Stimulated activated CD4-positive, alpha-beta T cell treated with anti-CD3 and anti-CD28 coated beads, TNF-alpha, amount 100 ng/mL, for 4 hours (primary cell): ENCODE results near the gene IREB2.
"Not testable (repeated sequence)": the region's sequence is repeated elsewhere in the genome, so short reads cannot be mapped to it uniquely, and the experiment has no call there.

Experiments
- DNase-seq, 3 experiments: peaks; one replicate each; pipeline ENCODE4 v3.0.0-alpha.2; 2020; ENCODE audit warnings: low read depth in 3 of 3

IREB2 gene, protein sequence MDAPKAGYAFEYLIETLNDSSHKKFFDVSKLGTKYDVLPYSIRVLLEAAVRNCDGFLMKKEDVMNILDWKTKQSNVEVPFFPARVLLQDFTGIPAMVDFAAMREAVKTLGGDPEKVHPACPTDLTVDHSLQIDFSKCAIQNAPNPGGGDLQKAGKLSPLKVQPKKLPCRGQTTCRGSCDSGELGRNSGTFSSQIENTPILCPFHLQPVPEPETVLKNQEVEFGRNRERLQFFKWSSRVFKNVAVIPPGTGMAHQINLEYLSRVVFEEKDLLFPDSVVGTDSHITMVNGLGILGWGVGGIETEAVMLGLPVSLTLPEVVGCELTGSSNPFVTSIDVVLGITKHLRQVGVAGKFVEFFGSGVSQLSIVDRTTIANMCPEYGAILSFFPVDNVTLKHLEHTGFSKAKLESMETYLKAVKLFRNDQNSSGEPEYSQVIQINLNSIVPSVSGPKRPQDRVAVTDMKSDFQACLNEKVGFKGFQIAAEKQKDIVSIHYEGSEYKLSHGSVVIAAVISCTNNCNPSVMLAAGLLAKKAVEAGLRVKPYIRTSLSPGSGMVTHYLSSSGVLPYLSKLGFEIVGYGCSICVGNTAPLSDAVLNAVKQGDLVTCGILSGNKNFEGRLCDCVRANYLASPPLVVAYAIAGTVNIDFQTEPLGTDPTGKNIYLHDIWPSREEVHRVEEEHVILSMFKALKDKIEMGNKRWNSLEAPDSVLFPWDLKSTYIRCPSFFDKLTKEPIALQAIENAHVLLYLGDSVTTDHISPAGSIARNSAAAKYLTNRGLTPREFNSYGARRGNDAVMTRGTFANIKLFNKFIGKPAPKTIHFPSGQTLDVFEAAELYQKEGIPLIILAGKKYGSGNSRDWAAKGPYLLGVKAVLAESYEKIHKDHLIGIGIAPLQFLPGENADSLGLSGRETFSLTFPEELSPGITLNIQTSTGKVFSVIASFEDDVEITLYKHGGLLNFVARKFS

DNA sequence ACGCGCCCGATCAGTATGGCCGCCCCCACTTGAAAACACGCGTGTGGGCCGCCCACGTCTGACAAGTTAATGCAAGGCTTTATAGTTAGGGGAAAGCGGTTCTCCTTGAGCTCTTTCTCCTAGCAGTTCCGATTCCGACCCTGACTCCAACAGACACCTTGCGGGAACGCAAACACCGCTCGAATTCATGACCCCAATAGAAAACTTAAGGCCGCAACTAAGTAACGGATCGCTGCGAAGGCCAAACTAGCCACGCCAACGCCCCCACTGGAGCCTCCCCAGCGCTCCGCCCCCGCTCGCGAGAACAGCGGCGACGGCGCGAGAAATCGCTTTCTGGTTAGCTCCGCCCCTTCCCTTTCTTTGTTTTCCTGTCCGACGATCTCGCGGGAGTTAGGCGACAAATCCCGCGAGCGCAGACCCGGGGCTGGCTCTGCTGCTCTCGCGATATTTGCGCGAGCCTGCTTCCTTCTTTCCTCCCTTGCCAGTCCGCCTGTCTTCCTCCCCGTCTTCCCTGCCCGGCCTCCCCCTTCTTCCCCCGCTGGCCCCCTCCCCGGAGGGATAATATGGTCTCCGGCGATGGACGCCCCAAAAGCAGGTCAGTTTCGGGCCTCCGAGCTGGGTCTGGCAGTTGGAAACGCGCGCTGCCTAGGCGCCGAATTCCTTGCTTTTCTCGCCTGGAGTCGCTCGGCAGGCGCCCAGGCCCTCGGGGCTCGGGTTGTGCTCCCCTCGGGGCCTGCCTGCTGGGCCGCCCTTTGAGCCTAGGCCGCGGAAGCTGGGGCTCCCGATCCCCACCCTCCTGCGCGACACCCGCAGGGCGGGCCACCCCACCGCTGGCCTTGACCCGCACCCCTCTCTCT lies at the start of gene IREB2:
Gene IREB2, plus strand, starts transcription at position 455 of the 857 bp plus-strand sequence. Its CDS starts 122 bp downstream, at position 577.
- peak; percentile 89 to 98 (median 95) for DNase-seq

DNA sequence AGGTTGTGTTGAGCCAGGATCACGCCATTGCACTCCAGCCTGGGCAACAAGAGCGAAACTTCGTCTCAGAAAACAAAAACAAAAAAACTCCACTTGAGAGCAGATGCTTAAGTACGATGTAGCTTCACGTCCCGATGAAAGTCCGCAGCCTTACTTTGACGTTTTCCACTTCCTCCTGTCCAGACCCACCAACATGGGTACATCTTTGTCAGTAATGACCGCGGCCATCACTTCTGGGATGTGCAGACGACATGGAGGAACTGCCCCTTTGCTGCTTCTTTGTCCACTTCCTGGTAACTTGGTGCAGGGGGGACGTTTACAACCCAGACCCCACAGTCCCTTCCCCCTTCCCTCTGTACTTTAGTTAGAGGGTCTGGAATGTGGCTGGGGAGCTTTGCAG lies 49.2 kb upstream of the IREB2 start:
- no peak for DNase-seq

DNA sequence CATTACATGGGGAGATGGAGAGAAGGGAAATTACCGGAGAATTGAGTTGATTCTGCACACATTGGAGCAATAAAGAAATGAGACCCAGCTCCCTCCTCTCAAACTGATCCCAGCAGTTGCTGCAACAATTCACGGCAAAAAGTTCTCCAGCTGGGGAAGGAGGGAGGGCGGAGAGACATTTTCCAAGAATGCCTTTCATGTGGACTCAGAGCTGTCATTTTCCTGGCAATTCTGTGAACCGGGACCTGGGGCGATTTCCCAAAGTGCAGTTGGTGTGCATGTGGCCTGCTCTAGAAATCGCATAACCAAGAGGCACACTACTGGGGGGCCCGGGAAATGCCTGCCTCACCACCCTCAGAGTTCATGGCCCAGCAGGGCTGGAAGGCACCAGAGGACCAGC lies 48.7 kb upstream of the IREB2 start:
- DNase-seq = no peak

DNA sequence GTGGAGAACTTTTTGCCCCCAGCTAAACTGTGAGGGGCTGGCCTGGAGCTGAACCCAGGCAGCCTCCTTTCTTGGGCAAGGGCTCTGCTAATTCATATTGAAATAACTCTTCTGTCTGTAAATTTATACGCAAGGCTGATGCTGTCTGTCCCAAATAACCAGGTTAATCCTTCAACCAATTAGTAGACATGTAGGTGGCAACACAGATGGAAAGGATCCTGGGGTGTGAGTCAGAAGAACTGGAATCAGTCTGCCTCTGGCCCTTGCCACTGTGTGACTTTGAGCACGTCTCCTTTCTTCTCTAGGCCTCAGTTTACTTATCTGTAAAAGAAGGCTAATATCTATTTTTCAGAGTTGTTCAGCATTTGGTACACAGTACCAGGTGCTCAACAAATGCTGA lies 48.3 kb upstream of the IREB2 start:
- DNase-seq = no peak

DNA sequence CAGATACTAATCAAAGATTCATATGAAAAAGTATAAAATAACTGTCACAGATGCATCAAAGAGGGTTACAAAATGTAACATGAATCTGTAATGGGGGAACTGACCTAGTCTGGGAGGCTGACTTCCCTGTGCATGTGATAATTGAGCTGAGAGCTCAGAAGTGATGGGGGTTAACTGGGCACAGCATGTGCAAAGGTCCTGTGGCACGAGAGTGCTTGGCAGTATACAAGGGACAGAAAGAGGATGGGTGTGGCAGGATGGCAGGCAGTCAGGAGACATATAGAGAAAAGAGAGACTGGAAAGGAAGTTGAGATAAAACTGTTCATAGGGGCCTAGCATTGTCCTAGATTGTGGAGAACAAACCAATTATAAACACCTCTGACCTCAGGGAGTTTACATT lies 47.8 kb upstream of the IREB2 start:
- no peak for DNase-seq

DNA sequence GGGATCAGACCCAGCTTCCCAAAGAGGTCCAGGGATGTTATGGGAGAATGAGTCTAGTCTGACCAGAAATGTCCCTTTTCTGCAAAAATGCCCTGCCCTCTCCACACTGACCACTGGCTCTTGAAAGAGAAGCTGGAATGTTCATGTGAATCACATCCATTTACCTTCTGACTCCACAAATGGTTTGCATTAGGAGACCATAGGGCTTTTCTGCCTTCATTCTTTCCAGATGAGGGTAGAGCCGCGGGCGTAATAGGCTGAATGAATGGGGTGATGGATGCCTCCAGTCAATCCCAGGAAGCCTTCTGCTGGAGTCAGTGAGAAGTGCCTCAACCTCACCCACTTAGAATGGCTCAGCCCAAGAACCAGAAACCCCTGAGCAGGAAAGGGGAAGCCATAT lies 47.2 kb upstream of the IREB2 start:
- no peak for DNase-seq

DNA sequence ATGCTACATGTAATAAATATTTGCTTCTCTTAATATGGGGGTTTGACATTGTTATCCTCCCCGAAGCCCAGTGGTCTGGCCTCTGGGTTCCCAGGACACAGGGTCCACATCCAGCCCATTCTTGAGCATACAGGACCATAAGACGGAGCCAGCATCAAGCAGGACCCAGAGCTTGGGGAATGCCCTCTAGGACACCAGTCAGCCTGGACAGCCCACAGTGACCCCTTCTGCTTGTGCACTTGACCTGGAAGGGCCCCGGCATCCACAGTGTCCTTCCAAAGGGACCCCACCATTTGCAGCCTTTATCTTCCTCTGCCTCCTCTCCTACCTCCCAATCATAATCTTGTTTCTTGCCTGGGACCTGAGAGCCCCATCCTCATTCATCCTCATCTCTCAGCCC lies 46.2 kb upstream of the IREB2 start:
- no peak for DNase-seq

DNA sequence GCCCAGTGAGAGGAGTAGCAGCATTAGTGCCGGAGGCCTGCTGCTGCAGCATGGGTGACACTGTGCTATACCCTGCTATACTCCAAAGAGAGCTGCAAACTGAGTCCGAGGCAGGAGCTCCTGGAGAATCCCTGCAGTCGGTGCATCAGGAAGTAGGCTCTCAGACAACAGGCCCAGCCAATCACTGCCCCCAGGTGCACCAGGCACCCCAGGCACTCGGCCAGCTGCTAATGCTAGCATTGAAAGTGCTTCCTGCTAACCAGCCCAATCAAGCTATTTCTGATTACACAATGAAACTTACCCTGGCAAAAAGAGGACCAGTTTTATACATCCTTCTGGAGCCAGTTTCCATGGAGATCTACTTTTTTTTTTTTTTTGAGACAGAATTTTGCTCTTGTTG lies 45.6 kb upstream of the IREB2 start:
- DNase-seq = no peak

DNA sequence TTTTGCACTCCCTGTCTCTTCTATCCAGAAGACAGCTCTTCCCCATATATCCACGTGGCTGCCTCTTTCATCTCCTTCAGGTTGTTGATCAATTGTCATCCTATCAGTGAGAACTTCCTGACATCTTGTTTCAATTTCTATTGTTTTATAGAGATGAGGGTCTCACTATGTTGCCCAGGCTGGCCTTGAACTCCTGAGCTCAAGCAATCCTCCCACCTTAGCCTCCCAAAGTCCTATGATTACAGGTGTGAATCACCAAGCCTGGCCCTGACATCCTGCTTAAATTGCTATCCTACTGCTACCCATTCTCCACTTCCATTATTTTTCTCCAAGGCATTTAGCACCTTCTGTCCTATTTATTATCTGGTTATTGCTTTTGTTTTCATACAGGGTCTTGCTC lies 44.9 kb upstream of the IREB2 start:
- DNase-seq = no peak

DNA sequence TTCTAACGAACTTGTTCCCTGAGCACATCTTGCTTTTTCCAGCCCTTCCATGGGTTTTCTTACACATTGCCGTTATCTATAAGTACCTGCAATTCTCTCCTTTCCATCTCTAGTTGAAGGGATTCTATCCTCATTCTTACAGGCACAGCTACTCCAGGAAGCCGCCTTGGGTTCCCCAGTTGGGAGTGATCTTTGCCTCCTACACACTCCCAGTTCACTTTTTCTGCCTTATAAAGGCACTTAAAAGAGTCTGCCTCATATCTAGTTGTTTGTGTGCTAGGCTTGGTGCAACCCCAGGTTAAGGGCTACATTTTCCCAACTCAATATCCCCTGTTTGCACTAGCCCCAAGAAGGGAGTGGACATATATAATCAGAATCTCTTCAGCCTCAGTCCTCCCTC lies 44.0 kb upstream of the IREB2 start:
- no peak for DNase-seq

DNA sequence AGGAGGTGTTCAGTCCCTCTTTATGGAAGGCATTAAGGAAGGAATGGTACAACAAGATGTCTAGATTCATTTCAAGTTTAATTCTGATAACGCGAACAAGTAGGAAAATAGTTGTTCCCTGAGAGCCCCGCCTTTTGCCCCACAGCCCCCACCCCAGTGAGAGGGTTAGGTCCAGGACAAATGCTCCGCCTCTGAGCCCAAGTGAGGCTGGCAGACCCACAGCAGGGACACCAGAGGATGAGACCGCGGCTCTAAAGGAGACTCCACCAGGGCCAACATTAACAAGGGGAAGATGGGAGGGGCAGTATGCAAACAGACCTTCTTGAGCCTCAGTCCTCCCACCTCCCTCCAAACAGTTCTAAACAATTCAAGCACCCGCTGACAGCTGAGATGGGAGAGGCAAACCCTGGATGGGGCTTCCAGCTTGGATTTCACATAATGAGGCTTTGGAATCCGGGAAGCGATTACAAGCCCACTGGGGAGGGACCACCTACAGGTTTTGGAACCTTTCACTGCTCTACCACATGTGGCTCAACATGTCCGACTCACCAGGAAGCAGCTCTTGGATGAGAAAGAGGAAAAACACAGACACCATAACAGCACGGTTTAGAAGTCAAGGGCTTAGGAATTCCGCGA lies 42.9 kb upstream of the IREB2 start:
- no peak for DNase-seq

DNA sequence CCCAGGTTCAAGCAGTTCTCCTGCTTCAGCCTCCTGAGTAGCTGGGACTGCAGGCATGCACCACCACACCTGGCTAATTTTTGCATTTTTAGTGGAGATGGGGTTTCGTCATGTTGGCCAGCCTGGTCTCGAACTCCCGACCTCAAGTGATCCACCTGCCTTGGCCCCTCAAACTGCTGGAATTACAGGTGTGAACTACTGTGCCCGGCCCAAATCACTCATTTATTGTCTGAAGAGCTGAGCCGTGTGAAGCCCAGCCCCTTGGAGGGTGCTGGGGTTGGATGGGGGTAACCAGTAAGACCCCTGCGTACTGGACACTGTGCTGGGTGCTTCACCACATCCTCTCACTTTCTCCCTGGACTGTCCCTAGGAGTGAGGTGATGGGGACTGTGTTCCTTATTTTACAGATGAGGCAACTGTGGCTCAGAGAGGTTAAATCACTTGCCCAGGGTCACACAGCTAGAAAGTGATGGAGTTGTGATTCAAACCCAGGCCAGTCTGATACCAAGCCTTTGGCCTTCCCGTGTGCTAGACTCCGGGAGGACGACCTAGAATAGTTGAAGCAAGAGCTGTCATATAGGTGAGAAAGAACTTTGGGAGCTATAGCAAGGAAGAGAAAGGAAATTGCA lies 41.7 kb upstream of the IREB2 start:
- DNase-seq = no peak

DNA sequence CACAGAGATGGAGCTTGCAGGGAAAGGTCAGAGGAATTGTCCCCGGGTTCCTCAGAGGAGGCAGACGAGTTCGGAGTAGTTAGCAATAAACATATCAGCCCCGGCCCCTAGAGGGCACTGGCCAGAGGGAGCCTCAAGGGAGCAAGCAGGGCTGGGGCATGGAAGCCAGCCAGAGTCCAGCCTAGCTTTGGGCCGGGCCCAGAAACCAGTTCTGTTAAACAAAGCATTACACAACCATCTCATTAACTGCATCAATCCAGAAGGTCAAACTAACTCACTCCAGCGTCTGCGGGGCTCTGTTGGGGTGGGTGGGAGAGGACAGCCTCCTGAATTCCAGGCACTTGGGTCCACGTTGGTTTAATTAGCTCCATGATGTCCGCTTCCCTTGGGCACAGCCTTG lies 41.0 kb upstream of the IREB2 start:
- no peak for DNase-seq

DNA sequence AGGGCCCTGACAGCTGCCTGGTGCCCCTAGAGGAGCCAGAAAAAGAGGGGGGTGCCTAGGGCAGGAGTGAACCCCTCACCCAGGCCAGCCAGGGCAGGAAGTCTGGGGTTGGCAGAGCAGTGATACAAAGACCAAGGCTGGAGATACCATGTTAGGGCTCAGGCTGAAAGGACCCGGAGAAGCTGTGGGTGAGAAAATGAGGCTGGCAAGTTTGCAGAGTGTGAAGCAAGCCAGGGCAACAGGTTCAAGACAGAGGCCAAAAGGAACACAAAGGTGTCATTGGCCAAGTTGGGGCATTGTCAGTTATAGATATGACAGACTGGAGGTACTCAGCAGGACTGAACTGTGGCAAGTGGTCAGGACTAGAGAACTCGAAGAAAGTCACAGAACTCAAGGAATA lies 40.6 kb upstream of the IREB2 start:
- DNase-seq = no peak

DNA sequence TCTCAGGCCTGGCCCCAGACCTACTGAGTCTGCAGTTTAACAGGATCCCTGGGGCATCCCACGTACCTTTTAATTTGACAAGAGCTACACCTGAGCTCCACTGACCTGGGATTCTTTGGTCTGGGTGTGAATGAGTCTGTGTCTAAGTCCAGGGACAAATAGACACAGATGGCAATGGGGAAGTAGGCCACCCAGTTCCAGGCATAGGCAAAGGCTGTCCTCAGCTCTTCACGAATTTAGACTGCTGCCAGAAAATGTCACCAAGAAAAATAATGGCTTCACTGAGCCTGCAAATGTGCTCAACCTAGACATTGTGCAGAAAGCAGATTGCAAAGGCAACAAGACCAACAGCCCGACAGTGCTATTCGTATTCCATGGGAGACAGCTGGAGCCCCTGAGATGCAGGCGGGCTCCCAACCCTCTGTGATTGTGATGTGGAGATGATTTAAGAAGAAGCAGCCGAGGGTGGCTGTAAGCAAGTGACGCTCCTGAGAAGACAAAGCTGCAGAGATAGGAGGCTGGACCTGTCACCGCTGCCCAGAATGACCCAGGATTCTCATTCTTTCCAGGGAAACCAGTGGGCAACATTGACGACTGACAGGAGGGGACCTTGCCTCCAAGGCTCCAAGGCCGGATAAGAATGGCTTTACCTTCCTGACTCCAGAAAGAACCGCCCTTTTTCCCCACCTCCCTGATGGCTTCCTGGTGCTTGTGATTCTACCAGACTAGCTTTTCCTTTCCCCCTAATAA lies 39.8 kb upstream of the IREB2 start:
- DNase-seq = no peak

DNA sequence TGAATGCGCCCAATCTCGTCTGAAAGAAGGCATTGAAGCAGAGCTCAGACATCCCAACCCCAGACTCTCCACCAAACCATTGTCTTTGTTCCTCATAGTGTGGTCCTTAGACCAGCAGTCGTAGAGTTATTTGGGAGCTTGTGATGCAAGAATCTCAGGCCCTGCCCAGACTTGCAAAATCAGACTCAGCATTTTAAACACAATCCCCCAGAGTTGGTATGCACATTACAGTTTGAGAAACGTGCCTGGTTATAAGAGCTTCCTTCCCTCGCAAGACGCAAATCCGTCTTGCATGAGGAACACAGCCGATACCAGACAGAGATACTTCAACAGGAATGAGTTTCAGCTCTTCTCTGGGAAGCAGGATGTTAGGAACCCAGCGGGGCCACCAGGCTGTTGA lies 38.9 kb upstream of the IREB2 start:
- DNase-seq = no peak

DNA sequence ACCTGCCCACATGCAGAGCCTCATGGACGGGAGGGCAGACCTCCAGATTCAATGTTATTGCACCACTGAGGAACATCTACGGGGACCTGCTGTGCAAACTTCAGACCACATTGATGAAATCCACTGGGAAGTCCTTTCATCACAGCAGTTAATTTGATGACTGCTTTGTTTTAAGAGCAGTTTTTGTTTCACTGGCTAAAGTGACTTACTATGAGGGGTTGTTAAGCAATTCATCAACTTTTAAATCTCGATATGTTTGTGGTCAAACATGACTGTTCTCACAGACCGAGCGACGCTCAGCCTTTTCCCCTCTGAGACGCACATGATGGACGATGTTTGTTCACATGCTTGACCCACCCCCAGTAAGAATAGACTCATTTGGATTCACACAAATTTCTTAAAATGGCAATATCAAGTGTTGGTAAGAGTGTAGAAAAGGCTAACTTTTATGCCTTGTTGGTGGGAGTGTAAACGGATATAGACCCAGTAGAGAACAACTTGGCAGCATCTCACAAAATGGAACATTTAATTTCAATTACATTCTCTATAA lies 35.9 kb upstream of the IREB2 start:
- DNase-seq = no peak

DNA sequence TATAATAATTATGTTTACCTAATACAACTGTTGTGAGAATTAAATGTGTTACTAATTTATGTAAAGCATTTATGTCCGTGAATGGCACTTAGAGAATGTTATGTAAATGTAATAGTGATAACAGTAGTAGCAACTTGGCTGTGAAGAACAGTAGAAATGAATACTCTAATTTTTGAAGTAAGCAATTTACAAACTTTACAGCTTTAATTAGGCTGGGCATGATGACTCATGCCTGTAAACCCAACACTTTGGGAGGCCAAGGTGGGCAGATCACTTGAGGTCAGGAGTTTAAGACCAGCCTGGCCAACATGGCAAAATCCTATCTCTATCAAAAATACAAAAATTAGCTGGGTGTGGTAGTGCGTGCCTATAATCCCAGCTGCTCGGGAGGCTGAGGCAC lies 33.9 kb upstream of the IREB2 start:
- no peak for DNase-seq

DNA sequence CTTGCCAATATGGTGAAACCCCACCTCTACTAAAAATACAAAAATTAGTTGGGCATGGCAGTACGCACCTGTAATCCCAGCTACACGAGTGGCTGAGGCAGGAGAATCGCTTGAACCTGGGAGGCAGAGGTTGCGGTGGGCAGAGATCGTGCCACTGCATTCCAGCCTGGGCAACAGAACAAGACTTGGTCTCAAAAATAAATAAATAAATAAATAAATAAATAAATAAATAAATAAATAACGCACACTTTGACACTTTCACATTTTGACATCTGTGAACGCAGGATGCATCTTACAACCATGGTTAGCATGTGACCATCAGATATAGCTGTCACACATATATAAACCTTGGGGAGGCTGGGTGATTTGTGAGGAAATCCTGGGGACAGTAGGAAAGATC lies 33.2 kb upstream of the IREB2 start:
- DNase-seq = not testable (repeated sequence)

DNA sequence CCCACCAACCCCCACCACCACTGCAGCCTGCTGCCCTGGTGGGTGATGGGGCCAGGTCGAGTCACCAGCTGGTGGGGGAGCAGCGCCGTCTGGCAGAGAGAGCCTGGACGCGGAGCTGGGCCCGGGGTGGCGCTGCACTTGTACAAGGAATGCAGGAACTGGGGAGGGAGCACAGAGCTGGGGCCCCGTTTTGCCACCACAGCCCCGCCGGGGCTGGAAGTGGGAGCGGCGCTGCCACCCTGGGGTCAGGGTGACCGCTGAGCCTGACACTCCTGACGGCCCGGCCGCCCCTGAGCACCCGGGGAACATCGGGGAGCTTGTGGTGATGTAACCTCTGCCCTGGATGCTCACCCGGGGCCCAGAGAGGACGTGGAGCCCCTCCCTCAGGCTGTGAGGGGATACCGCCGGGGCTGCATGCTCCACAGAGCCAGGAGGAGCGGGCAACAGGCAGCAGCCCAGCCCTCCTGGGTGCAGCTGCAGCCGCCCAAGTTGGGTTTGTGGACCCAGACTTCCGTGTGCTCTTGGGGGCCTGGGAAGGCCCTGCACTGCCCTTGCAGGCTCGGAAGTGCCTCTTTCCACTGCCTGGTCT lies 32.6 kb upstream of the IREB2 start:
- DNase-seq = no peak
